B cell (primary cell): ENCODE results near the gene SDHAF2. TPM values are rescaled to one million over a fixed set of nuclear protein-coding genes. Genes with fewer than 3 reads are reported as not detected.

Experiments used
- polyA plus RNA-seq: library from polyadenylated mRNA; depleted of rRNA; stranded (reverse); fragments of >200 nt; gene quantifications from 2 replicates; pipeline ENCODE4 v1.2.3, GENCODE V29; 2012
- small RNA-seq: library from RNA; depleted of rRNA; stranded (forward); fragments of <200 nt; gene quantifications from one replicate; pipeline ENCODE3, GENCODE V24; 2012; ENCODE audit warnings: low replicate concordance, low read depth; ENCODE audit not compliant: insufficient read length
- total RNA-seq, 2 donors: library from RNA; stranded (reverse); fragments of 120-200 nt in 1 of 2; gene quantifications; 1 replicate in 1 of 2; 2 replicates in 1 of 2; pipeline versions ENCODE4 v1.2.3 to v1.2.4, GENCODE V29; 2013 to 2022

The SDHAF2 gene
- total and polyA plus RNA-seq, 2 donors (not counting 1 experiment from before 2014, with no cell fraction given), result 48.9 to 60.8 TPM

Small RNA genes lying within 50 kb of the gene (small RNA-seq; reads per million reads assigned to genes)
- not detected for gene RN7SL23P

Other genes starting within 250 kb of the SDHAF2 start
- not detected in 2 replicates for gene PGA3, start 226.6 kb upstream of the SDHAF2 start, total RNA-seq
- 0.12 TPM in 1 of 2 replicates, not detected in the other for gene PGA3, start 226.6 kb upstream of the SDHAF2 start, polyA plus RNA-seq
- not detected in 2 replicates for gene PGA4, start 207.8 kb upstream of the SDHAF2 start, total RNA-seq
- gene PGA4, start 207.8 kb upstream of the SDHAF2 start, polyA plus RNA-seq, result 0.63 TPM in 1 of 2 replicates, not detected in the other
- gene PGA5, start 188.9 kb upstream of the SDHAF2 start, total RNA-seq, result not detected in 2 replicates
- gene PGA5, start 188.9 kb upstream of the SDHAF2 start, polyA plus RNA-seq, result not detected in 2 replicates
- 0.37 and 0.41 TPM in 2 replicates for gene VWCE, start 134.8 kb upstream of the SDHAF2 start, total RNA-seq
- 0.30 and 0.39 TPM in 2 replicates for gene VWCE, start 134.8 kb upstream of the SDHAF2 start, polyA plus RNA-seq
- 155 and 167 TPM in 2 replicates for gene DDB1, start 97.0 kb upstream of the SDHAF2 start, total RNA-seq
- 52.4 and 56.2 TPM in 2 replicates for gene DDB1, start 97.0 kb upstream of the SDHAF2 start, polyA plus RNA-seq
- gene TKFC, start 96.9 kb upstream of the SDHAF2 start, total RNA-seq, result 68.2 and 86.3 TPM in 2 replicates
- gene TKFC, start 96.9 kb upstream of the SDHAF2 start, polyA plus RNA-seq, result 72.2 and 82.3 TPM in 2 replicates
- gene CYB561A3, start 68.2 kb upstream of the SDHAF2 start, total RNA-seq, result 248 and 259 TPM in 2 replicates
- gene CYB561A3, start 68.2 kb upstream of the SDHAF2 start, polyA plus RNA-seq, result 488 and 756 TPM in 2 replicates
- gene TMEM138, start 67.8 kb upstream of the SDHAF2 start, total RNA-seq, result 84.3 and 85.3 TPM in 2 replicates
- gene TMEM138, start 67.8 kb upstream of the SDHAF2 start, polyA plus RNA-seq, result 57.9 and 66.6 TPM in 2 replicates
- gene TMEM216, start 37.5 kb upstream of the SDHAF2 start, total RNA-seq, result 20.3 and 20.4 TPM in 2 replicates
- 23.3 and 28.0 TPM in 2 replicates for gene TMEM216, start 37.5 kb upstream of the SDHAF2 start, polyA plus RNA-seq
- gene CPSF7, start 149 bp upstream of the SDHAF2 start, total RNA-seq, result 165 and 167 TPM in 2 replicates
- 59.7 and 74.7 TPM in 2 replicates for gene CPSF7, start 149 bp upstream of the SDHAF2 start, polyA plus RNA-seq
- gene LRRC10B, start 78.6 kb downstream of the SDHAF2 start, total RNA-seq, result not detected in 2 replicates
- 0.12 and 0.15 TPM in 2 replicates for gene LRRC10B, start 78.6 kb downstream of the SDHAF2 start, polyA plus RNA-seq
- not detected in 2 replicates for gene SYT7, start 151.0 kb downstream of the SDHAF2 start, total RNA-seq
- 0.07 TPM in 1 of 2 replicates, not detected in the other for gene SYT7, start 151.0 kb downstream of the SDHAF2 start, polyA plus RNA-seq